Fibroblast of mammary gland (primary cell): ENCODE measurements around the gene DMC1.
"Not testable (repeated sequence)": the region's sequence is repeated elsewhere in the genome, so short reads cannot be mapped to it uniquely, and the experiment has no call there.

ENCODE experiments used
- DNase-seq: peaks from one replicate; pipeline ENCODE4 v3.0.0-alpha.2; 2010; ENCODE audit warnings: low read depth
- H3K4me3 ChIP-seq: 2 replicates; pipeline ENCODE4 v1.5.1; 2011; ENCODE audit warnings: low read depth, mild to moderate bottlenecking, low read length, moderate library complexity; ENCODE audit not compliant: control insufficient read depth
- CTCF ChIP-seq: conservative IDR thresholded peaks from 2 replicates; pipeline ENCODE4 v1.5.1; 2011; ENCODE audit warnings: low read depth, low read length, inconsistent platforms; ENCODE audit not compliant: control insufficient read depth, insufficient read depth

DMC1 gene

GRCh38 chr22:38601221-38601764 is 31.3 kb upstream of the DMC1 start:
- no peak for DNase-seq
- TF ChIP-seq CTCF = no peak
- no peak overlapping the region for H3K4me3 ChIP-seq

- no peak for TF ChIP-seq CTCF
- H3K4me3 ChIP-seq = no peak overlapping the region
- DNase-seq = no peak
Observed at GRCh38 chr22:38599466-38599865, 29.5 kb upstream of the DMC1 start.

- not testable (repeated sequence) for H3K4me3 ChIP-seq, DNase-seq
Observed at GRCh38 chr22:38582923-38583322, 12.9 kb upstream of the DMC1 start.

GRCh38 chr22:38578505-38578904 is 8.5 kb upstream of the DMC1 start:
- no peak for TF ChIP-seq CTCF
- no peak overlapping the region for H3K4me3 ChIP-seq
- no peak for DNase-seq

- no peak overlapping the region for H3K4me3 ChIP-seq
- DNase-seq = peak; percentile 67
- peak; percentile 53 for TF ChIP-seq CTCF
Observed at GRCh38 chr22:38572065-38572464, 2.1 kb upstream of the DMC1 start.

- no peak for TF ChIP-seq CTCF
Observed at GRCh38 chr22:38570779-38571364, 889 bp upstream of the DMC1 start.

GRCh38 chr22:38569181-38569971 is 607 bp downstream of the DMC1 start:
- no peak for DNase-seq
- peak overlapping the region; percentile 60 for H3K4me3 ChIP-seq
- no peak for TF ChIP-seq CTCF

More at GRCh38 chr22:38570779-38571364, 889 bp upstream of the DMC1 start:
- peak overlapping the region; percentile 78 for H3K4me3 ChIP-seq
- DNase-seq = peak; percentile 28
